OCI-M1 (cell line): ENCODE results near the gene ZCCHC24.
"Not testable (repeated sequence)": the region's sequence is repeated elsewhere in the genome, so short reads cannot be mapped to it uniquely, and the experiment has no call there.

Experiments
- DNase-seq: peaks from one replicate; lab custom pipeline; 2025; lab: John Stamatoyannopoulos, UW

Gene ZCCHC24

DNA sequence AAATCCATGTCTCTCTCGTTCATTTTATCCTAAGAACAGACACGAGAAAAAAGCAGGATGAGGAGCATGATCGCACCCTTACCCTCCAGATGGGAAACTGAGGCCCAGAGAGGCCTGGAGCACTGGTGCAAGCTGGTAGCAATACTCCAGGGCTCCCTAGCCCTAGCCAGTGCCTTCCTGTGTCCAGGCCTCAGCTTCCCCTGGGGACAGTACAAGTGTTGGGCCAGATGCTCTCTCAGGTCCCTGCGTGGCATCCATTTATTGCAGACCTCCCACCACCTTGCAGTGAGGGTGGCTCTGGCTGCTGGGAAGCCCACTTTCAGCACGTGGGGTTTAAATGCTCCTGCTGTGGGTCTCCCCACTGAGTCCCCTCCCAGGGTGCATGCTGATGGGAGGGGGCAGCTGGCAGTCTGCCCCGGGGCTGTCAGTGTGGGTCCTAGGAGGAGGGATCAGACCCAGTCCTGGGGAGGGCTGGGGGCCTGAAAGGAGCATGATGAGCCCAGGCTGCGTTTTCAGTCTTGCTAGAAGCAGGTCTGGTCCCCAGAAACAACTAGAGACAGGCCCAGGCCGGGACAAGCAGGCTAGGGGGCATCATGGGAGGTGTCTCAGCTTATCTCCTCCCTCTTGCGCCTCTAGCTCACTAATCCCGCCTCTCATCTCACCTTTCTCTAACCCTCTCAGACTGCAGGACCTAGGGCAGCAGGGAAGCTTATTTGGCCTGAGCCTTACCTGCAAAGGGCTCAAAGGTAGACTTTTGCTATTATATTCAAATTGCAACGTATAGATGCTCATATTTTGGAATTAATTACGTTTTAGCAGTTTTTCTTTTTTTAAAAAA is 98.8 kb downstream of the ZCCHC24 start:
- no peak for DNase-seq

DNA sequence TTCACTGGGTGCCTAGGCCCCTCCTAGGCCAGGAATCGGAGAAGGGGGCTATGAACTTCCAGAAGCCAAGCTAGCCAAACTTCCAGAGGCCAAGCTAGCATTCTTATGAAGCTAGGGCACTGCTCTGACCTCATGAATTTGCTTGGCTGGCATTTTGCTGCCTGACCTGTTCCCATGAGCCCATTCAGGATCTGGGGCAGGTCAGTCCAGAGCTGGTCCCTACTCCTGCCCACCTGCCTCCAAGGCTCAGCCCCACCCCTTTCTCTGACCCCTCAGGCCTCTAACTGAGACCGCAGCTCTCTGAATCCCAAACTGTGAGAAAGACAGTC is 99.4 kb downstream of the ZCCHC24 start:
- DNase-seq, result no peak

DNA sequence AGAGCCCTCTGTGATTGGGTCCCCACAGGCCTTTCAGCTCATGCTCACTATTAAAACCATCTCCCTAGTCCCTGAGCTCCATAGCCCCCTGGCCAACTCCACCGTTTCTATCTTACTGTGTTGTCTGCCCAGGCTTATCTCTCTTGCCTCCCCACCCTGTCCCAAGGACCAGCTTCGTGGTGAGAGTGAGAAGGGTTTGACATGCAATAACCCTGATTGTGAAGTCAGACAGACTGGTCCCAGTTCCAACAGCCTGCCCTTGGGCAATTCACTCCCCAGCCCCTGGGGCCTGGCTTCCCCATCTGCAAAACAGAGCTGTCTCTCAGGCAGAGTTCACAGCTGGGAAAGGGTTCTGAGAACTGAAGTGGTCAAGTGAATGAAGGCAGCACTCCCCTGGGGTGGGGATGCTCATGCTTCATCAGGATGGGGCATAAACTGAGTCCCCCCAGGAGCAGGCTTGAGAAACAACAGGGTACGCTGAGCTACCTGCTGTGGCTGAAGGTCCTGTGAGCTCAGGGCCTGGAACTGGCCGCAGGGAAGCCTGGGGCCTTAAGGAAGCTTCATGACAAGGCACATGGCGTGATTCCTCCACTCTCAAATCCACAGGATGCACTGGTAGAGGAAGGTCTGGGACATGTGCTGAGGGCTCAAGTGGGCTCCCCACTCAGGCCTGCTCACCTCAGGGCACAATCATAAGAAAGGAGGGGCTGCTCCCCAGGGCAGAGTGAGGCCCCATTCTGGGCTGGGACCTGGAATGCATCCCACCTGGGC is 100.0 kb downstream of the ZCCHC24 start:
- DNase-seq, result peak; percentile 69

DNA sequence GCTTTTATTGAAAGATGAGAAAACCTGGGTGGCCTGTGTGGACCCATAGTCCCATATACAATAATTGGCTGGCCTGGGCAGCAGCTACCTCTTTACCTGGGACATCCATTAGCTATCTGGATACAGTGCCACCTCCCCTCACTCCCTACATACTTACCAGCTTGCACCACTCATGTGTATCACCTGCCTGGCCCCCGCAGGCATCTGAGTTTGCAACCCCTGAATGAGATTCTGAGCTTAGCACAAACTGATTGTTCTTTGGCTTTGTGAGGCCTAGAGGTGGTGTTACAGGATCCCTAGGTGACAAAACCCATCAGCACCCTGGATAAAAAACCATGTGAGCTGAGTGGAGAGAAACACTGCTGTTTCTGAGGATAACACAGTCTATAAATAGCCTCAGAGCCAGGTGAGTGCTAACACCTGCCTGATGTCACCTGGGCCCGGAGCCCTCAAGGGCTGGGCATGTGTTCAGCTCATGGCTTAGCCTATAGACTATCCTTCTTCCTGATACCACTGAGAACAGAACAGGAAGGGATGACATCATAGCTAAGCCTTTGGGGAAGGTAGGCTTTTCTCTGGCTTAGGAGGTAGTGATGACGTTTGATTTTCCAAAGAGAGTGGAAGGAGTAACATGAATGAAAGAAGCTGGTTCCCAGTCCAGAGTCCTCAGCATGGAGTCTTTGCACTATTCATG is 100.8 kb downstream of the ZCCHC24 start:
- DNase-seq, result no peak

DNA sequence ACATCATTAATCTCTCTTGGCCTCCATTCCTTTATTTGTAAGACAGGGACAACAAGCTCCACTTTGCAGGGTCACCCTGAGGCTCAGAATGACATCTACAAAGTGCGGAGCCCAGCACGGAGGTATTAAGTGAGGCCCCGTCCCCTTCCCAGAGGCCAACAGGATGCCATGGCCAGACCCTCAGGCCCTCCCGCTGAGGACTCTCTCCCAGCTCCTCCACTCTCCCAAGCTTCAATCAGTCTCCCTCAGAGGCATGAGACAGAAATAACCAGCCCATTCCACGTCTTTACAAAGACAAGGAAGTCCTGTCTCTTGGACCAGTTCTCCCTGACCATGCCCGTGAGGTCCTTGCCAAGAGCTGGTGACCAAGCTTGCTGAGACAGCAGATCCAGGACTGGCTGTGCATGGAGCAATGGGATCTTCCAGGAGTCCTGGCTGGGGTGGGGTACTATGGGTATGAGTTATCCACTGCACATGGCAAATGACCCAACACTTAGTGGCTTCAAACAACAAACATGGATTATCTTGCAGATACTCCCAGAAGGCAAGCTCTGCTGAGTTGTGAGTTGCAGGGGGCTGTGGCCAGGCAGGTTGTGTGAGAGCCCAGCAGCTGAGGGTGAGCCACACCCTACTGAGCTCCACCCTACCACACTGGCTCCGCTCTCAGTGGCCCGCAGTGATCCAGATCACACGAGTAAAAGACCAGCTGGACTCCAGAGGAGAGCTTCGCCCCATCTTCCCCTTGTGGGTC is 102.4 kb downstream of the ZCCHC24 start:
- peak; percentile 16 for DNase-seq

DNA sequence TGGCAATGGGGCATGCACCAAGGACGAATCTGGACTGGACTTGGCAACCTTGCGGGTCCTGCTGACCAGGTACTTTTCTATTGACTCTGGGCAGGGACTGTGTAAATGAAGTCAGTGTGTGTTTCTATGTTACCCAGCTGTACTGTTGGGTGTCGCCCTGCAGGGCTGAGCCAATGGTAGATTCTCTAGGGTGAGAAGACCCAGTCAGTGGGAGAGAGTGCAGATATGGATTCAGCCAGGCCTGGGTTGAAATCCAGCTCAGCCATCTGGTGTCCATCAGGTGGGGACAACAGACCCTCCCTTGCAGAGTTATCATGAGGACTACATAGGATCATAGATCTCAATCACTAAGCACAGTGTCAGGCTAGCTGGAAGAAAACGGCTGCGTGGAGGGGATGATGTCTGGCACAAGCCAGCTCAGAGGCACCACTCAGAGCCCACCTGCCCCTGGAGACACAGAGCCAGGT is 103.1 kb downstream of the ZCCHC24 start:
- no peak for DNase-seq

DNA sequence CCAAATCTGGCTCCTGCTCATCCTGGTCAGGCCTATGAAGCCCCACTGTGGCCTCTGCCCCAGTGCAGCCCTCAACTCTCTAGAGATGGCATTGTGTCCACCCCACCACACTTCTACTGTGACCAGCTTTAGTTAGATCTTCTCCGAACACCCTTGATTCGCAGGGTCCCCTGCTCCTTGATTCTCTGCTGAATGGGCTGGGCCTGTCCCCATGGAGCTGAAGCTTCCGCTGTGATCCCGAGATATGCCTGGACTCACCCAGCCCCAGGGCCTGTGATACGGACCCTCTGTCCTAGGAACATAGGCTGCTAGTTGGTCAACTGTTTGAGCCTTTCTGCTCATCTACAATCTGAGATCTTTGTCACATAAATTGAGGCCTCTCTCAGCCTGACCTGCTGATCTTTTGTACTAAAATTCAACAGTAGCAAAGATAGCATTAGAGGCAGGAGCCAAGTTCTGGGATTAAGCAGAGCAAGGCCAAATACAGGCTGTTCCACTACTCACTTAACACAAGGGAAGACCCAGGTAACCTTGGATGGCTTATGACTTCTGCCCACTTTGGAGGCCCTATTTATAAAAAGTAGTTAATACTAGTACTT is 104.7 kb downstream of the ZCCHC24 start:
- DNase-seq, result no peak

DNA sequence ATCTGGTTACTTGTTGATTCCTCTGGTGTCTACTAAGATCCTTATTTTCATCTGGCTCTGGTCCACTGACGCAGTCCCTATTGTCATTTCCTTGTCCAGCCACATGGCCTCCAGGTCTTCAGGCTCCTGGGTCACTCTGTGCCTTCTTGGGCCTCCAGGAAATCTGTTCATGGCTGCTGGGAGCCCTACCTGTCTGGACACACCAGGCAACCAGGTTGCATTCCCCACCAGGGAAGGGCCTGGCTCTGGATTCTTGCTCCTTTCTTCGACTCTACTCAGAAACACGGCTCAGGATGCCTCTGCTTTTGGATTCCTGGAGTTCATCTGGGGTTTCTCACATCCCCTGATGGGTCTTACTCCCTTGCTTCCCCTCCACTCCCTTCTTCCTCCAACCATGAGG is 106.2 kb downstream of the ZCCHC24 start:
- no peak for DNase-seq

DNA sequence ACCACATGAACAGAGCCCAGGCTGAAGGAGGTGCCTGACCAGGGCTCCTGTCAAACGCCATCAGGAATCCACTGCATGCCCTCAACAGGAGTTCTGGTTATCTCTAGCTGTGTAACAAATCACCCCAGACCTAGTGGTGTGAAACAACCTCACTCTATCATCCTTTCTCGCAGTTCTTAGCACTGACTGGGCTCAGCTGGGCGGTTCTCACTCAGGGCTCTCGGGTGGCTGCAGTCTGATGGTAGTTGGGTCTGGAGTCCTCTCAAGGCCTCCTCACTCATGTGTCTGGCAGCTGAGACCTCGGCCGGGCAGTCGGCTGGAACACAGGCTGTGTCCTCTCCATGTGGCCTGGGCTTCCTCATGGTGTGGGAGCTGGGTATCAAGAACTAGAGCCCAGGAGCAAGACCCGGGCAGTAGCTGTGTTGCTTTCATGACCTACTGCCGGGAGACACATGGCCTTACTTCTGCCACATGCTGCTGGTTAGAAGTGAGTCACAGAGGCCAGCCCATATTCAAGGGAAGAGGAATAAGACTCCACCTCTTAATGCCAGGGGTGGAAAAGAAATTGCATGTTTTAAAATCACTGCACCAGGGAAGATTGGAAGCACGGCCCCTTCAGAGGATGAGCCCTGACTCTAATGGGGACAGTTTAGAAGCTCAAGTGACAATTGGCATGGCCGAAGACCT is 107.5 kb downstream of the ZCCHC24 start:
- not testable (repeated sequence) for DNase-seq

DNA sequence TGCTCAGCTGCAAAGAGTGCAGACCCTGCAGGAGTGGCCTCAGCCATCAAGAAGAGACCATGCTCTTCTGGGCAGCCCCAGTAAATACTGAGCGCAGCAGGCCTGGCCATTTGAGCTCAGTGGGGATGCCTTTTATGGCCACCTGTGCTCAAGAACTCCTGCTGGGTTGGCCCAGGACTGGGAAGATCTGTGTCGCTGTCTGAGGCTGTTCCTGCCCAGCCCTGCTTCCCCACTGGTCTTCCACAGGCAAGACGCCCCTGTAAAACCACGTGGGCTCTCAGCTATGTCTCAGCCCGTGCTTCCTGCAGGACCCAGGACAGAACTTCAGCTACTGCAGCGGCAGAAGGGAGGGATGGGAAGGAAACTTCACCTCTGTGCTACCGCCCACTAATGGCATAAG is 108.7 kb downstream of the ZCCHC24 start:
- DNase-seq, result no peak

DNA sequence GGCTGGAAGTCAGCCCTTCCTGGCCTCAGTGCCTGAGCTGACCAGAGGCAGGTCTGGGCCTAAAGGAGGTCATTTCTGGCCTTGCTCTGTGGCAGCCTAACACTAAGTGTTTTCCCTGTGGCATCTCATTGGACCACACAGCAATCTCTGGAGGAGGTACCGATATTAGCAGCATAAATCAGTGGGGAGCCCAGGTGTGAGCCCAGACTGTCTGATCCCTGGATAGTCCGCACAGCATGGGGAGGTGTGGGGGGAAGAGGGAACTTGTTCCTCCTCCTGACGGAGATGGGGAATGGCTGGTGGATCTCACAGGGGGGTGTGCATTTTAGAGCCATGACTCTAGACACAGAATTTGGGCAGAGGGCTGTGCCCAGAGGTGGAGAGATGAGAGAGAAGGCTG is 109.1 kb downstream of the ZCCHC24 start:
- DNase-seq, result no peak

DNA sequence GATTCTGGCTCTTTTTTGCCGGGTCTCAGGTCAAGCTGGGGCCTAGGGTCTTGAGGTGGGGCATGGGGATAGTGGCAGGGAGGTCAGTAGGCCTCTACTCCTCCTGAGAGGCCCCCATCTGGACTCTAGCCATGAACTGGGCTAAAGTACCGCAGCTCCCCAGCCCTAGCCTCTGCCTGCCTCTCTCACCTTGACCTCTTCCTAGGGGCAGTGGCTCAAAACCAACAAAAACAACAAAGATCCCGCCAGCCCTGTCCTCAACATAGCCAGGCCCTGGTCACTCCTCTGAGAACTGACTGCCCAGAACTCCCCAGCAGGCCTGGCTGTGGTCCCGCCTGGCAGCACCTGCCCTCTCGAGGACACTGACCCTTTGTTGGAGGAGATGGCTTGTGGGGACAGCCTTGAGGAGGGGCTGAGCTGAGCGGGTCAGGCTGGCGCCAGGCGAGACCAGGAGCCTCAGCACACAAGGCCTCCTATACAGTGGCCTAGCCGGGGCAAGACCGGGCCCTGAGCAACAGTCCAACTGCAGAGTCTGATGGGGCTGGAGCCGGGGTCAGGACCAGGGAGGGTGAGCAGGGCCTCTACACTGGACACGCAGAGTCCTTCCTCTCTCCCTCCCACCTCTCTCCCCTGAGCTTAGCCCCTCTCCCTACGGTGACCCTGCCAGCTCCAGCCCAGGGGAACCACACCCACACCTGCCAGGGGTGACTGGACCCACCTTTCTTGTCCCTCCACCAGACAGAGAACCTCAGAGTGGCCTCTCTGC is 109.8 kb downstream of the ZCCHC24 start:
- DNase-seq, result no peak

DNA sequence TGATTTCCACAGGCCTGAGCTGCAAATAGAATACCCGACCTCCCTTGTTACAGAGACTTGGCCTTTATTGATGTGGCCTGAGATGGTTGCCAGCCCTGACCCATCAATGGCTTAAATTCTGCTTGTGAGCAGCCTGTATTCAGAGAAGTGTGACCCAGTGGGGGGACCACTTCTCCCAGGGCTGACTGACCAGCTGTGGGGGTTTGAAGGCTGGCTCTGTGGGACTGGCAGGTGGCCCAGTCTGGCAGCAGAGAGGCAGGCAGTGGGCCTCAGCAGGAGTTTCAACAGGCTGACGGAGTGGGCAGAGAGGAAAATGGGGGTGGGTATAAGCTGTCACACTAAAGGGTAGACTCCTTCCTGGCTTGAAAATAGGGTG is 110.3 kb downstream of the ZCCHC24 start:
- DNase-seq, result no peak

DNA sequence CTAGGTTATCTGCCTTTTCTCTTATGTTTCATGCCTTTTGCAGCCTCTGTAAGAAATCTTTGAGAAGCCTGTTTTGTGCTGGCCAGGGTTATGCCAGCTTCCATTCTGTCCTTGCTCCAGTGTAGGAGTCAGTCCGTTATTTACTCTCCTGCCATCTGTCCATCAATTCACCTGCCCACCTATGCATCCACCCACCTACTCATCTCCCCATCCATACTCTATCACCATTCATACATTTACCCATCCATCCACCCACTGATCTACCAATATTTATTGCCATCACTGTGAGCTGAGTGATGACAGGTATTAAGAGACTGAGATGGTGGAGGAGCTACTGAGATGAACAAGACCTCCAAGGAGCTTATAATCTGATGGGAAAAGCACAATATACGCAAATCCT is 110.9 kb downstream of the ZCCHC24 start:
- no peak for DNase-seq

DNA sequence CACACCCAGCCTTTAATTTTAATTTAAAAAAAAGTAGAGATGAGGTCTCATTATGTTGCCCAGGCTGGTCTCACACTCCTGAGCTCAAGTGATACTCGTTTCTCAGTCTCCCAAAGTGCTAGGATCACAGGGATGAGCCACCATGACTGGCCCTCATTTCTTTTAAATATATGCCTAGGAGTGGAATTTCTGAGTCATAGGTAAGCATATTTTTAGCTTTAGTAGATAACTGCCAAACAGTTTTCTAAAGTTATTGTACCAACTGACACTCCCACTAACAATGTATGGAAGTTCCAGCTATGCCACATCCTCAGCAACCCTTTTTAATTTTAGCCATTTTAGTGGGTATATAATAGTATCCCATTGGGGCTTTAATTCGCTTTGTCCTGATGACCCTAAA is 111.9 kb downstream of the ZCCHC24 start:
- DNase-seq, result peak; percentile 30

DNA sequence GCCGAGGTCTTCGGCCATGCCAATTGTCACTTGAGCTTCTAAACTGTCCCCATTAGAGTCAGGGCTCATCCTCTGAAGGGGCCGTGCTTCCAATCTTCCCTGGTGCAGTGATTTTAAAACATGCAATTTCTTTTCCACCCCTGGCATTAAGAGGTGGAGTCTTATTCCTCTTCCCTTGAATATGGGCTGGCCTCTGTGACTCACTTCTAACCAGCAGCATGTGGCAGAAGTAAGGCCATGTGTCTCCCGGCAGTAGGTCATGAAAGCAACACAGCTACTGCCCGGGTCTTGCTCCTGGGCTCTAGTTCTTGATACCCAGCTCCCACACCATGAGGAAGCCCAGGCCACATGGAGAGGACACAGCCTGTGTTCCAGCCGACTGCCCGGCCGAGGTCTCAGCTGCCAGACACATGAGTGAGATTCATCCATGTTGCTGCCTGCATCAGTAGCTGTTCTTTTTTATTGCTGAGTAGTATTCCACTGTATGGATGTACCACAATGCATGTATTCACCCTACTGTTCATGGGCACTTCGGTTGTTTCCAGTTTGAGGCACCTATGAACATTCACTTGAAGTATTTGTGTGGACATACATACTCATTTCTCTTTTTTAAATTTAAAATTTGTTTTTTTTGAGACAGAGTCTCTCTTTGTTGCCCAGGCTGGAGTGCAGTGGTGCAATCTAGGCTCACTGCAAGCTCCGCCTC is 112.7 kb downstream of the ZCCHC24 start:
- DNase-seq, result not testable (repeated sequence)
